Suprapubic skin (tissue), 4 donors: ENCODE data around the gene MCOLN1. TPM values are rescaled to one million over a fixed set of nuclear protein-coding genes. Genes with fewer than 3 reads are reported as not detected.
A peak's percentile ranks its signal among the peaks of the same experiment; 100 is the strongest.
"Not testable (repeated sequence)": the region's sequence is repeated elsewhere in the genome, so short reads cannot be mapped to it uniquely, and the experiment has no call there.

Source experiments
- DNase-seq, 2 donors: peaks; one replicate each; pipeline ENCODE4 v3.0.0-alpha.2; 2019; ENCODE audit warnings: low spot score in 2 of 2
- H3K27ac ChIP-seq: fragments of 200-600 bp; sonication (generic); one replicate; pipeline ENCODE4 v1.5.1; 2019
- H3K27me3 ChIP-seq: fragments of 200-600 bp; sonication (generic); one replicate; pipeline ENCODE4 v1.5.1; 2019
- H3K36me3 ChIP-seq: fragments of 200-600 bp; sonication (generic); one replicate; pipeline ENCODE4 v1.5.1; 2019
- H3K4me1 ChIP-seq: fragments of 200-600 bp; sonication (generic); one replicate; pipeline ENCODE4 v1.5.1; 2019
- H3K4me3 ChIP-seq: fragments of 200-600 bp; sonication (generic); one replicate; pipeline ENCODE4 v1.5.1; 2019; ENCODE audit warnings: mild to moderate bottlenecking
- H3K9me3 ChIP-seq: fragments of 200-600 bp; sonication (generic); one replicate; pipeline ENCODE4 v1.5.1; 2019
- CTCF ChIP-seq, 2 donors: fragments of 200-600 bp in 1 of 2; fragments of 450-650 bp in 1 of 2; sonication (generic) in 1 of 2; IDR thresholded peaks; one replicate each; pipeline ENCODE4 v1.5.1; 2016 to 2019; ENCODE audit warnings: antibody characterized with exemption in 2 of 2, mild to moderate bottlenecking in 1 of 2, moderate library complexity in 1 of 2
- EP300 ChIP-seq: sonication (generic); formaldehyde crosslinking; IDR thresholded peaks from one replicate; pipeline ENCODE4 v1.6.1; 2017; ENCODE audit warnings: antibody characterized with exemption
- POLR2A ChIP-seq, 2 donors: fragments of 450-650 bp; IDR thresholded peaks; one replicate each; pipeline ENCODE4 v1.6.1; 2017; ENCODE audit warnings: antibody characterized with exemption in 2 of 2, mild to moderate bottlenecking in 2 of 2, moderate library complexity in 2 of 2
- POLR2AphosphoS5 ChIP-seq, 3 donors: sonication (generic); formaldehyde crosslinking; IDR thresholded peaks; one replicate each; pipeline ENCODE4 v1.6.1; 2017; ENCODE audit warnings: antibody characterized with exemption in 3 of 3
- WGBS: methylation state at CpG from one replicate; pipeline ENCODE4 v1.1.5; 2018; 5-methylcytosine and 5-hydroxymethylcytosine counted together
- total RNA-seq, 4 donors: library from RNA; depleted of rRNA; stranded (reverse); fragments of >200 nt; gene quantifications; one replicate each; pipeline ENCODE4 v1.1.0, GENCODE V29; 2016

The MCOLN1 gene
- total RNA-seq, 4 donors from 2014 or later: 15.9 to 43.6 (median 29.5) TPM

DNA sequence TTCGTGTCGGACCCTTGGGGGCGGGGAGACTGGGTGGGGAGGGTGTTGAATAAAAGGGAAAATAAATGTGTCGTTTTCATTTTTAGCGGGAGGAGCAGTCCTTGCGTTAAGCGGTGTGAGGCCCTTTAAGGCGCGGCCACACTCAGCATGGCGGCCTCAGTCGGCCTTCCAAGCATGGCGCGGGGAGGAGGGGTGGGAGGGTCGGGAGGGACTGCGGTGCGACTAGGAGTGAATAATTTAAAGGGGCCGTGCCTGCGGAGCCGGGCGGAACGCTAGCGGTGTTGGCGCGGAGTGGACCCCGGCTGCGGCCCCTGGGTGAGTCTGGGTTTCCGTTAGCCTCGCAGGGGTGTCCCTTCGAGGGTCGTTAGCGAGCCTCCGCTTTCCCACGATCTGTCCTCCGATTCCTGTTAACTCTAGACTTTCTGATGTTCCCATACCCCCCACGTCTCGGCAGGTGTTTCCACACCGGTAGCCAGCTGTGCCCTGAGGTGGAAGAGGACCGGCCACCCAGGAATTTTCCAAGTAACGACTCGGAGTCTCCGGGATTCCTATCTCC is 11.6 kb downstream of the MCOLN1 start:
- Histone ChIP-seq H3K9me3 (no peaks in the 10 kb centered on the region), H3K36me3 (peaks cover 53% of the 10 kb centered on the region), H3K27me3 (no peaks in the 10 kb centered on the region), H3K4me1 (peaks cover 30% of the 10 kb centered on the region), H3K27ac (peak overlapping the region; percentile 86), H3K4me3 (peak overlapping the region; percentile 80)
- TF ChIP-seq POLR2A (IDR thresholded peaks at IDR 0.05) (no peak), EP300 (no peak), CTCF (IDR thresholded peaks at IDR 0.05) (no peak), POLR2AphosphoS5 (IDR thresholded peaks at IDR 0.05) (peak in 1 of 3 donors; percentile 96)
- peak; percentile 88 to 92 for DNase-seq
- 0% methylated on average over 21 of the region's 41 CpGs for WGBS

DNA sequence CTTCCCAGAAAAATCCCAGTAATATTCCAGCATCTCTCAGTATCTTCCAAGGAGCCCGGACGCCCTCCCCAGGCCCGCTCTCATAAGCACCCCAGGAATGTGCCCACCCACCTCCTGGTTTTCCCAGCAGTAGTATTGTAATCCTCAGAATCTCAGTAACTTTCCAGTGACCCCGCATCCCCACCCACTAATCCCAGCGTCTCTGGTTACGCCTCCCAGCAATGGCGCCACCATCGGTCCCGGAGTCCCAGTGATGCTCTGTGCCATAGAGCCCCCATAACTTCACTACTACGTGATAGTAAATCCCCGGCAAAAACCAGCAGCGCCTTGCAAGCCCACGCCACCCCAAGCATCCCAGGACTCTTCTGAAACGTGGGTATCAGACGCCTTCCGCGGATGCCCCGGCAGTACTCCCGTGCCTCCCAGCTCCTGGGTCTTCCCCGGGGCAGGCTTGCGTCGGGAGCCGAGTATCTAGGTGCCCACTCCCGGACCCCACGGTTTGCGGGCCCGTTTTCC is 12.2 kb downstream of the MCOLN1 start:
- peak overlapping the region; percentile 80 for H3K4me3 ChIP-seq
- H3K4me1 ChIP-seq: peaks cover 30% of the 10 kb centered on the region
- peaks cover 51% of the 10 kb centered on the region for H3K36me3 ChIP-seq
- no peaks in the 10 kb centered on the region for H3K9me3 ChIP-seq
- TF ChIP-seq POLR2AphosphoS5 (IDR thresholded peaks at IDR 0.05) (no peak), POLR2A (IDR thresholded peaks at IDR 0.05) (no peak), CTCF (IDR thresholded peaks at IDR 0.05) (no peak), EP300 (no peak)
- WGBS: 0% methylated on average over 26 of the region's 27 CpGs
- H3K27me3 ChIP-seq: no peaks in the 10 kb centered on the region
- no peak for DNase-seq
- H3K27ac ChIP-seq: peak overlapping the region; percentile 86

DNA sequence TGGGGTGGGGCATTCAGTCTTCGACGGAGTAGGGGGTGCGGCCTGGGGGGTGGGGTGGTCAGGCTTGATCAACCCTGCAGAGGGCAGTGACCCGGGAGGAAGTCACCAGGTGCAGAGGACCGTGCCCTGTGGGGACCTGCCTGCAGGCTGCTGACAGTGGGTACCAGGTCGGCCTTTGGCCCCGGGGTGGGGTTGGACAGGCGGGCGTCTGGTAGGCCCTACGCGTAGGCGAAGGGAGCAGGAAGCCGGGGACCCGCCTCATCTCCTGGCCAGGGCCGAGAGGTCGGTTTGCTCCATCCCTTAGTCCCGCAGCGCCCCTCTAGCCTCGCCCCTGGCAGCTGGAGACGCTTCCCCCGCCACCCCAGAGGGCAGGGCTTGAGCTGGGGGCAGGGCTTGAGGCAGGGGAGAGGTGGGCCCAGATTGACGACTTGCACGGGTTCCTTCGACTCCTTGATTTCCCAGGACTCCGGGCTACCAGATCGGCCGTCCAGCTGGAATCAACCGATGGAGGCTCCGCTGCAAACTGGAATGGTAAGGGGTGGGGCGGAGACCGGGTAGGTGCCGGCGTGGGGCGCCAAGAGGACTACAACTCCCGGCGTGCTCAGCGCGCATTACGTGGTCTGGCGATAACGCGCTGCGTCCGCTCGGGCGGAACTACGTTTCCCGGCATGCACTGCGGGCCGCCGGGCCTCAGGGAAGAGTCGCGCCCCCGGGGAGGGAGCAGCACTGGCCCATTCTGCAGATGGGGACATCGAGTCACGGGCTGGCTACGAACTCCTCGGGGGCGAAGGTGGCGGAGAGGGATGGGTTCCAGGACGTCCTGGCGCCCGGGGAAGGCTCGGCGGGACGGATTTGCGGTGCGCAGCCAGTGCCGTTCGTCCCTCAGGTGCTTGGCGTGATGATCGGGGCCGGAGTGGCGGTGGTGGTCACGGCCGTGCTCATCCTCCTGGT is 12.9 kb downstream of the MCOLN1 start, which contains the start of gene PNPLA6:
TSS of gene PNPLA6 (plus strand) at position 671 of the 951 bp plus-strand sequence. CDS start at position 743, 72 bp downstream.
- Histone ChIP-seq H3K27me3 (no peaks in the 10 kb centered on the region), H3K27ac (peak within 1 kb of the TSS; percentile 86), H3K9me3 (no peaks in the 10 kb centered on the region), H3K4me1 (peaks cover 30% of the 10 kb centered on the region), H3K4me3 (peak within 1 kb of the TSS; percentile 80), H3K36me3 (peaks cover 49% of the 10 kb centered on the region)
- 0% methylated on average over 11 of the region's 76 CpGs for WGBS
- DNase-seq: peak; percentile 96 to 97
- no peak for TF ChIP-seq CTCF (IDR thresholded peaks at IDR 0.05)
- TF ChIP-seq POLR2AphosphoS5 (IDR thresholded peaks at IDR 0.05): peak in 2 of 3 donors; percentile 66 to 83

GRCh38 chr19:7535998-7536695 is 13.7 kb downstream of the MCOLN1 start:
- Histone ChIP-seq H3K4me1 (peaks cover 30% of the 10 kb centered on the region), H3K4me3 (peak overlapping the region; percentile 80), H3K36me3 (peaks cover 48% of the 10 kb centered on the region), H3K27ac (peak overlapping the region; percentile 86), H3K27me3 (no peaks in the 10 kb centered on the region), H3K9me3 (no peaks in the 10 kb centered on the region)
- no peak for TF ChIP-seq CTCF (IDR thresholded peaks at IDR 0.05)
- TF ChIP-seq POLR2AphosphoS5 (IDR thresholded peaks at IDR 0.05): no peak
- no peak for TF ChIP-seq EP300
- TF ChIP-seq POLR2A (IDR thresholded peaks at IDR 0.05): no peak
- WGBS: 23% methylated on average over 18 of the region's 30 CpGs
- DNase-seq: no peak

GRCh38 chr19:7538990-7539389 is 16.6 kb downstream of the MCOLN1 start:
- peaks cover 21% of the 10 kb centered on the region for H3K4me1 ChIP-seq
- H3K27ac ChIP-seq, H3K4me3 ChIP-seq, H3K27me3 ChIP-seq, DNase-seq, H3K9me3 ChIP-seq: not testable (repeated sequence)
- WGBS: 92% methylated on average over 5 of the region's 5 CpGs
- peaks cover 61% of the 10 kb centered on the region for H3K36me3 ChIP-seq
